WTC11 (cell line): ENCODE measurements around the gene MEPCE. TPM values are rescaled to one million over a fixed set of nuclear protein-coding genes. Genes with fewer than 3 reads are reported as not detected.

Experiments used
- ATAC-seq: fragments of 200-7000 bp; cut with Tn5 transposase; 2 replicates; pipeline ENCODE4 v1.10.0; 2021; ENCODE audit warnings: mild to moderate bottlenecking, moderate library complexity
- CTCF ChIA-PET: fragments of 300-600 bp; sonication (Branson Sonifier 250); formaldehyde crosslinking; loops from one replicate; lab custom pipeline; 2021; ENCODE audit warnings: antibody characterized with exemption; lab: Charles Lee
- POLR2A ChIA-PET: fragments of 350-600 bp; sonication (Branson Sonifier 250); formaldehyde crosslinking; loops from one replicate; lab custom pipeline; 2021; ENCODE audit warnings: antibody characterized with exemption; lab: Charles Lee
- DNase-seq: peaks from one replicate; pipeline ENCODE4 v3.0.0; 2021; ENCODE audit warnings: low spot score
- H3K27ac Mint-ChIP-seq: 2 replicates; pipeline ENCODE4 v1.8.0; 2021; ENCODE audit warnings: mixed read lengths
- H3K27me3 Mint-ChIP-seq: 2 replicates; pipeline ENCODE4 v1.8.0; 2021; ENCODE audit warnings: low read depth, mild to moderate bottlenecking, moderate library complexity, mixed read lengths
- H3K36me3 Mint-ChIP-seq: 2 replicates; pipeline ENCODE4 v1.8.0; 2021; ENCODE audit warnings: mixed read lengths
- H3K4me1 Mint-ChIP-seq: 2 replicates; pipeline ENCODE4 v1.8.0; 2022; ENCODE audit warnings: mixed read lengths
- H3K4me3 Mint-ChIP-seq: 2 replicates; pipeline ENCODE4 v1.8.0; 2021; ENCODE audit warnings: mild to moderate bottlenecking, moderate library complexity, mixed read lengths
- H3K9me3 Mint-ChIP-seq: 2 replicates; pipeline ENCODE4 v1.8.0; 2021; ENCODE audit warnings: mixed read lengths
- ESRRA ChIP-seq: sonication (generic); formaldehyde crosslinking; IDR thresholded peaks from 2 replicates; pipeline ENCODE4 v1.8.1; 2022; ENCODE audit warnings: mild to moderate bottlenecking, missing genetic modification reagents, borderline replicate concordance
- HMGA2 ChIP-seq: fragments of 250-450 bp; sonication (Bioruptor Pico); IDR thresholded peaks from 2 replicates; pipeline ENCODE4 v1.4.0; 2021; ENCODE audit warnings: mild to moderate bottlenecking, moderate library complexity
- MXD4 ChIP-seq: fragments of 250-450 bp; sonication (Bioruptor Pico); IDR thresholded peaks from 2 replicates; pipeline ENCODE4 v1.8.0; 2021; ENCODE audit warnings: mild to moderate bottlenecking, moderate library complexity, borderline replicate concordance
- NFATC4 ChIP-seq: fragments of 250-450 bp; sonication (Bioruptor Pico); IDR thresholded peaks from 2 replicates; pipeline ENCODE4 v1.9.0; 2021; ENCODE audit warnings: mild to moderate bottlenecking
- NR3C1 ChIP-seq: sonication (generic); formaldehyde crosslinking; conservative IDR thresholded peaks from 2 replicates; pipeline ENCODE4 v1.8.1; 2023; ENCODE audit warnings: low read depth, mild to moderate bottlenecking, missing genetic modification reagents
- TEAD1 ChIP-seq: sonication (generic); formaldehyde crosslinking; IDR thresholded peaks from 2 replicates; pipeline ENCODE4 v1.8.0; 2022; ENCODE audit warnings: mild to moderate bottlenecking, missing genetic modification reagents
- ZNF219 ChIP-seq: sonication (generic); formaldehyde crosslinking; IDR thresholded peaks from 2 replicates; pipeline ENCODE4 v1.8.0; 2023; ENCODE audit warnings: missing genetic modification reagents, mild to moderate bottlenecking, borderline replicate concordance
- ZNF263 ChIP-seq: sonication (generic); formaldehyde crosslinking; IDR thresholded peaks from 2 replicates; pipeline ENCODE4 v1.8.1; 2022; ENCODE audit warnings: low read depth, mild to moderate bottlenecking, moderate library complexity, missing genetic modification reagents
- ZNF423 ChIP-seq: fragments of 250-450 bp; sonication (Bioruptor Pico); IDR thresholded peaks from 2 replicates; pipeline ENCODE4 v2.1.2; 2022; ENCODE audit warnings: mild to moderate bottlenecking, moderate library complexity
- total RNA-seq: library from RNA; stranded (reverse); gene quantifications from 3 replicates; pipeline ENCODE4 v1.2.3, GENCODE V29; 2021
- TF ChIP-seq, protein P1 (sequence below): fragments of 250-450 bp; sonication (Bioruptor Pico); IDR thresholded peaks from 2 replicates; pipeline ENCODE4 v1.9.0; 2021; ENCODE audit warnings: mild to moderate bottlenecking
- TF ChIP-seq, protein P2 (sequence below): sonication (generic); formaldehyde crosslinking; IDR thresholded peaks from 2 replicates; pipeline ENCODE4 v1.8.1; 2023; ENCODE audit warnings: mild to moderate bottlenecking, missing genetic modification reagents, moderate library complexity
- TF ChIP-seq, protein P3 (sequence below): fragments of 250-450 bp; sonication (Bioruptor Pico); IDR thresholded peaks from 2 replicates; pipeline ENCODE4 v2.1.2; 2022; ENCODE audit warnings: mild to moderate bottlenecking, moderate library complexity
- TF ChIP-seq, protein P4 (sequence below): sonication (generic); formaldehyde crosslinking; IDR thresholded peaks from 2 replicates; pipeline ENCODE4 v1.8.0; 2023; ENCODE audit warnings: missing genetic modification reagents
- TF ChIP-seq, protein P5 (sequence below): sonication (generic); formaldehyde crosslinking; IDR thresholded peaks from 2 replicates; pipeline ENCODE4 v1.8.1; 2023; ENCODE audit warnings: mild to moderate bottlenecking, missing genetic modification reagents, borderline replicate concordance
- TF ChIP-seq, protein P6 (sequence below): sonication (generic); formaldehyde crosslinking; IDR thresholded peaks from 2 replicates; pipeline ENCODE4 v1.8.0; 2022; ENCODE audit warnings: mild to moderate bottlenecking, missing genetic modification reagents
- TF ChIP-seq, protein P7 (sequence below): sonication (generic); formaldehyde crosslinking; IDR thresholded peaks from 2 replicates; pipeline ENCODE4 v1.8.1; 2022; ENCODE audit warnings: mild to moderate bottlenecking, missing genetic modification reagents, moderate library complexity, borderline replicate concordance
- TF ChIP-seq, protein P8 (sequence below): sonication (generic); formaldehyde crosslinking; IDR thresholded peaks from 2 replicates; pipeline ENCODE4 v1.8.0; 2022; ENCODE audit warnings: mild to moderate bottlenecking, missing genetic modification reagents
- TF ChIP-seq, protein P9 (sequence below): sonication (generic); formaldehyde crosslinking; IDR thresholded peaks from 2 replicates; pipeline ENCODE4 v1.8.0; 2022; ENCODE audit warnings: mild to moderate bottlenecking, missing genetic modification reagents

MEPCE gene
- total RNA-seq, 1 experiment from 2014 or later: 41.9 TPM

DNA sequence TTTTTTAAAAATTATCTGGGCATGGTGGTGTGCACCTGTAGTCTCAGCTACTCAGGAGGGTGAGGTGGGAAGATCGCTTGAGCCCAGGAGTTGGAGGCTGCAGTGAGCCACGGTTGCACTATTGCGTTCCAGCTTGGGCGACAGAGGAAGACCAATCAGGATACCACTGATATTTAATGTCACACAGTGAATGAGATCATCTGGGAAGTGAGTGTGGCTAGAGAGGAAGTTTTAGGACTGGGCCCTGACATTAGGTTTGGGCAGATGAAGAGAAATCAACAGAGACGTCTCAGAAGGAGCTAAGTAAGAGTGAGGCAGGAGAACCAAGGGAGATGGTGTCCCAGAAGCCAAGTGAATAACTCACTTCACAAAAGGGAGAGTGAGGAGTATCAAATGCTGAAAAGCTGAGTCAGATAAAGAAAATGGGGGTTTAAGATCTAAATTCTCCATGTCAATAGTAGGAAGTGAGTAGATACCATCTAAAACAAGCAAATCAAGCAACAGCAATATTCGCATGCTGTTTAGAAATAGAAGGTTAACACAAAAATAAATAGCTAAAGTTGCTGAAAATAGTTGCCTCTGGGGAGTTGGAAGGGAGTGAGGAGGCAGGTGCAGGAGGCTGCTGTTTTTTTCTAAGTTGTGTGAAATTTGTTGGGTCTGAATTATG, 44.9 kb upstream of the MEPCE start (continued):
- TF ChIP-seq, protein P1, sequence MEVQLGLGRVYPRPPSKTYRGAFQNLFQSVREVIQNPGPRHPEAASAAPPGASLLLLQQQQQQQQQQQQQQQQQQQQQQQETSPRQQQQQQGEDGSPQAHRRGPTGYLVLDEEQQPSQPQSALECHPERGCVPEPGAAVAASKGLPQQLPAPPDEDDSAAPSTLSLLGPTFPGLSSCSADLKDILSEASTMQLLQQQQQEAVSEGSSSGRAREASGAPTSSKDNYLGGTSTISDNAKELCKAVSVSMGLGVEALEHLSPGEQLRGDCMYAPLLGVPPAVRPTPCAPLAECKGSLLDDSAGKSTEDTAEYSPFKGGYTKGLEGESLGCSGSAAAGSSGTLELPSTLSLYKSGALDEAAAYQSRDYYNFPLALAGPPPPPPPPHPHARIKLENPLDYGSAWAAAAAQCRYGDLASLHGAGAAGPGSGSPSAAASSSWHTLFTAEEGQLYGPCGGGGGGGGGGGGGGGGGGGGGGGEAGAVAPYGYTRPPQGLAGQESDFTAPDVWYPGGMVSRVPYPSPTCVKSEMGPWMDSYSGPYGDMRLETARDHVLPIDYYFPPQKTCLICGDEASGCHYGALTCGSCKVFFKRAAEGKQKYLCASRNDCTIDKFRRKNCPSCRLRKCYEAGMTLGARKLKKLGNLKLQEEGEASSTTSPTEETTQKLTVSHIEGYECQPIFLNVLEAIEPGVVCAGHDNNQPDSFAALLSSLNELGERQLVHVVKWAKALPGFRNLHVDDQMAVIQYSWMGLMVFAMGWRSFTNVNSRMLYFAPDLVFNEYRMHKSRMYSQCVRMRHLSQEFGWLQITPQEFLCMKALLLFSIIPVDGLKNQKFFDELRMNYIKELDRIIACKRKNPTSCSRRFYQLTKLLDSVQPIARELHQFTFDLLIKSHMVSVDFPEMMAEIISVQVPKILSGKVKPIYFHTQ (CRISPR knock-in tag): no peak

DNA sequence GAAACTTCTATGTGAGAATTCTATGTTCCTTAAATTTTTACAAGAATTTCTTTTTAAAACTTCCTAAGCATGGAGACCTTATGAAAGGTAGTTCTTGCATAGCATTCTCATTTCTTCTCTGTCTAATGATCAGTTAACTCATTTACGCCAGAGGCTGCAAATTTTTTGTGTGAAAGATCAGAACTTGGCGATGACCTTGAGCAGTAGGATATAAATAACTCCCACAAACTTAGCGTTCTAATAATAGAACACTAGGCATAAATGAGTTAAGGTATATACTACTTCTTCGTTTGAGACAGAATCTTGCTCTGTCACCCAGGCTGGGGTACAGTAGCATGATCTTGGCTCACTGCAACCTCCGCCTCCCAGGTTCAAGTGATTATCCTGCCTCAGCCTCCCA, 42.7 kb upstream of the MEPCE start:
- ChIA-PET CTCF (interaction anchor here (0.9 to 3.6 kb wide), 3 partner anchors 11 to 69 kb away, joined by 3 to 10 read pairs (median 4); no protein-coding TSS in a partner anchor), POLR2A (no interaction called here)
- Mint-ChIP-seq H3K9me3 (peaks cover 8% of the 10 kb centered on the region; the same call in 1 of the 2 replicates), H3K36me3 (no peaks in the 10 kb centered on the region), H3K27ac (no peak overlapping the region), H3K4me1 (peaks cover 3% of the 10 kb centered on the region; the same call in 1 of the 2 replicates), H3K27me3 (peaks cover 11% of the 10 kb centered on the region), H3K4me3 (no peak overlapping the region)
- no peak for DNase-seq
- no peak for ATAC-seq
- TF ChIP-seq, protein P2, sequence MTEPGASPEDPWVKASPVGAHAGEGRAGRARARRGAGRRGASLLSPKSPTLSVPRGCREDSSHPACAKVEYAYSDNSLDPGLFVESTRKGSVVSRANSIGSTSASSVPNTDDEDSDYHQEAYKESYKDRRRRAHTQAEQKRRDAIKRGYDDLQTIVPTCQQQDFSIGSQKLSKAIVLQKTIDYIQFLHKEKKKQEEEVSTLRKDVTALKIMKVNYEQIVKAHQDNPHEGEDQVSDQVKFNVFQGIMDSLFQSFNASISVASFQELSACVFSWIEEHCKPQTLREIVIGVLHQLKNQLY (CRISPR knock-in tag): no peak
- TF ChIP-seq, protein P3, sequence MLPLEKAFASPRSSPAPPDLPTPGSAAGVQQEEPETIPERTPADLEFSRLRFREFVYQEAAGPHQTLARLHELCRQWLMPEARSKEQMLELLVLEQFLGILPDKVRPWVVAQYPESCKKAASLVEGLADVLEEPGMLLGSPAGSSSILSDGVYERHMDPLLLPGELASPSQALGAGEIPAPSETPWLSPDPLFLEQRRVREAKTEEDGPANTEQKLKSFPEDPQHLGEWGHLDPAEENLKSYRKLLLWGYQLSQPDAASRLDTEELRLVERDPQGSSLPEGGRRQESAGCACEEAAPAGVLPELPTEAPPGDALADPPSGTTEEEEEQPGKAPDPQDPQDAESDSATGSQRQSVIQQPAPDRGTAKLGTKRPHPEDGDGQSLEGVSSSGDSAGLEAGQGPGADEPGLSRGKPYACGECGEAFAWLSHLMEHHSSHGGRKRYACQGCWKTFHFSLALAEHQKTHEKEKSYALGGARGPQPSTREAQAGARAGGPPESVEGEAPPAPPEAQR: no peak
- TF ChIP-seq NFATC4 (CRISPR knock-in tag): no peak
- TF ChIP-seq MXD4 (CRISPR knock-in tag): no peak
- TF ChIP-seq ESRRA: no peak
- TF ChIP-seq HMGA2 (CRISPR knock-in tag): no peak
- TF ChIP-seq, protein P4, sequence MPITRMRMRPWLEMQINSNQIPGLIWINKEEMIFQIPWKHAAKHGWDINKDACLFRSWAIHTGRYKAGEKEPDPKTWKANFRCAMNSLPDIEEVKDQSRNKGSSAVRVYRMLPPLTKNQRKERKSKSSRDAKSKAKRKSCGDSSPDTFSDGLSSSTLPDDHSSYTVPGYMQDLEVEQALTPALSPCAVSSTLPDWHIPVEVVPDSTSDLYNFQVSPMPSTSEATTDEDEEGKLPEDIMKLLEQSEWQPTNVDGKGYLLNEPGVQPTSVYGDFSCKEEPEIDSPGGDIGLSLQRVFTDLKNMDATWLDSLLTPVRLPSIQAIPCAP (CRISPR knock-in tag): no peak
- TF ChIP-seq, protein P5, sequence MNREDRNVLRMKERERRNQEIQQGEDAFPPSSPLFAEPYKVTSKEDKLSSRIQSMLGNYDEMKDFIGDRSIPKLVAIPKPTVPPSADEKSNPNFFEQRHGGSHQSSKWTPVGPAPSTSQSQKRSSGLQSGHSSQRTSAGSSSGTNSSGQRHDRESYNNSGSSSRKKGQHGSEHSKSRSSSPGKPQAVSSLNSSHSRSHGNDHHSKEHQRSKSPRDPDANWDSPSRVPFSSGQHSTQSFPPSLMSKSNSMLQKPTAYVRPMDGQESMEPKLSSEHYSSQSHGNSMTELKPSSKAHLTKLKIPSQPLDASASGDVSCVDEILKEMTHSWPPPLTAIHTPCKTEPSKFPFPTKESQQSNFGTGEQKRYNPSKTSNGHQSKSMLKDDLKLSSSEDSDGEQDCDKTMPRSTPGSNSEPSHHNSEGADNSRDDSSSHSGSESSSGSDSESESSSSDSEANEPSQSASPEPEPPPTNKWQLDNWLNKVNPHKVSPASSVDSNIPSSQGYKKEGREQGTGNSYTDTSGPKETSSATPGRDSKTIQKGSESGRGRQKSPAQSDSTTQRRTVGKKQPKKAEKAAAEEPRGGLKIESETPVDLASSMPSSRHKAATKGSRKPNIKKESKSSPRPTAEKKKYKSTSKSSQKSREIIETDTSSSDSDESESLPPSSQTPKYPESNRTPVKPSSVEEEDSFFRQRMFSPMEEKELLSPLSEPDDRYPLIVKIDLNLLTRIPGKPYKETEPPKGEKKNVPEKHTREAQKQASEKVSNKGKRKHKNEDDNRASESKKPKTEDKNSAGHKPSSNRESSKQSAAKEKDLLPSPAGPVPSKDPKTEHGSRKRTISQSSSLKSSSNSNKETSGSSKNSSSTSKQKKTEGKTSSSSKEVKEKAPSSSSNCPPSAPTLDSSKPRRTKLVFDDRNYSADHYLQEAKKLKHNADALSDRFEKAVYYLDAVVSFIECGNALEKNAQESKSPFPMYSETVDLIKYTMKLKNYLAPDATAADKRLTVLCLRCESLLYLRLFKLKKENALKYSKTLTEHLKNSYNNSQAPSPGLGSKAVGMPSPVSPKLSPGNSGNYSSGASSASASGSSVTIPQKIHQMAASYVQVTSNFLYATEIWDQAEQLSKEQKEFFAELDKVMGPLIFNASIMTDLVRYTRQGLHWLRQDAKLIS (CRISPR knock-in tag): no peak
- no peak for TF ChIP-seq TEAD1 (CRISPR knock-in tag)
- TF ChIP-seq ZNF423 (CRISPR knock-in tag): no peak
- TF ChIP-seq, protein P6, sequence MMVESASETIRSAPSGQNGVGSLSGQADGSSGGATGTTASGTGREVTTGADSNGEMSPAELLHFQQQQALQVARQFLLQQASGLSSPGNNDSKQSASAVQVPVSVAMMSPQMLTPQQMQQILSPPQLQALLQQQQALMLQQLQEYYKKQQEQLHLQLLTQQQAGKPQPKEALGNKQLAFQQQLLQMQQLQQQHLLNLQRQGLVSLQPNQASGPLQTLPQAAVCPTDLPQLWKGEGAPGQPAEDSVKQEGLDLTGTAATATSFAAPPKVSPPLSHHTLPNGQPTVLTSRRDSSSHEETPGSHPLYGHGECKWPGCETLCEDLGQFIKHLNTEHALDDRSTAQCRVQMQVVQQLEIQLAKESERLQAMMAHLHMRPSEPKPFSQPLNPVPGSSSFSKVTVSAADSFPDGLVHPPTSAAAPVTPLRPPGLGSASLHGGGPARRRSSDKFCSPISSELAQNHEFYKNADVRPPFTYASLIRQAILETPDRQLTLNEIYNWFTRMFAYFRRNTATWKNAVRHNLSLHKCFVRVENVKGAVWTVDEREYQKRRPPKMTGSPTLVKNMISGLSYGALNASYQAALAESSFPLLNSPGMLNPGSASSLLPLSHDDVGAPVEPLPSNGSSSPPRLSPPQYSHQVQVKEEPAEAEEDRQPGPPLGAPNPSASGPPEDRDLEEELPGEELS (CRISPR knock-in tag): no peak
- no peak for TF ChIP-seq ZNF219 (CRISPR knock-in tag)
- TF ChIP-seq, protein P7, sequence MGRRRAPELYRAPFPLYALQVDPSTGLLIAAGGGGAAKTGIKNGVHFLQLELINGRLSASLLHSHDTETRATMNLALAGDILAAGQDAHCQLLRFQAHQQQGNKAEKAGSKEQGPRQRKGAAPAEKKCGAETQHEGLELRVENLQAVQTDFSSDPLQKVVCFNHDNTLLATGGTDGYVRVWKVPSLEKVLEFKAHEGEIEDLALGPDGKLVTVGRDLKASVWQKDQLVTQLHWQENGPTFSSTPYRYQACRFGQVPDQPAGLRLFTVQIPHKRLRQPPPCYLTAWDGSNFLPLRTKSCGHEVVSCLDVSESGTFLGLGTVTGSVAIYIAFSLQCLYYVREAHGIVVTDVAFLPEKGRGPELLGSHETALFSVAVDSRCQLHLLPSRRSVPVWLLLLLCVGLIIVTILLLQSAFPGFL: no peak
- no peak for TF ChIP-seq NR3C1
- no peak for TF ChIP-seq ZNF263
- TF ChIP-seq, protein P8, sequence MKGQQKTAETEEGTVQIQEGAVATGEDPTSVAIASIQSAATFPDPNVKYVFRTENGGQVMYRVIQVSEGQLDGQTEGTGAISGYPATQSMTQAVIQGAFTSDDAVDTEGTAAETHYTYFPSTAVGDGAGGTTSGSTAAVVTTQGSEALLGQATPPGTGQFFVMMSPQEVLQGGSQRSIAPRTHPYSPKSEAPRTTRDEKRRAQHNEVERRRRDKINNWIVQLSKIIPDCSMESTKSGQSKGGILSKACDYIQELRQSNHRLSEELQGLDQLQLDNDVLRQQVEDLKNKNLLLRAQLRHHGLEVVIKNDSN (CRISPR knock-in tag): no peak
- TF ChIP-seq, protein P9, sequence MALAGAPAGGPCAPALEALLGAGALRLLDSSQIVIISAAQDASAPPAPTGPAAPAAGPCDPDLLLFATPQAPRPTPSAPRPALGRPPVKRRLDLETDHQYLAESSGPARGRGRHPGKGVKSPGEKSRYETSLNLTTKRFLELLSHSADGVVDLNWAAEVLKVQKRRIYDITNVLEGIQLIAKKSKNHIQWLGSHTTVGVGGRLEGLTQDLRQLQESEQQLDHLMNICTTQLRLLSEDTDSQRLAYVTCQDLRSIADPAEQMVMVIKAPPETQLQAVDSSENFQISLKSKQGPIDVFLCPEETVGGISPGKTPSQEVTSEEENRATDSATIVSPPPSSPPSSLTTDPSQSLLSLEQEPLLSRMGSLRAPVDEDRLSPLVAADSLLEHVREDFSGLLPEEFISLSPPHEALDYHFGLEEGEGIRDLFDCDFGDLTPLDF (CRISPR knock-in tag): no peak
